SK-N-SH treated with all-trans-retinoic acid at 6 μM for 48 hours (cell line): ENCODE measurements around the gene PGM5.

Experiments
- ARNTL ChIP-seq: fragments of 450-650 bp; formaldehyde crosslinking; IDR thresholded peaks from 2 replicates; pipeline ENCODE4 v1.5.0; 2020; ENCODE audit warnings: low read depth, mild to moderate bottlenecking, moderate library complexity, borderline replicate concordance
- ISL1 ChIP-seq: fragments of 250-450 bp; sonication (Bioruptor Pico); IDR thresholded peaks from 2 replicates; pipeline ENCODE4 v2.1.2; 2022; ENCODE audit warnings: mild to moderate bottlenecking, moderate library complexity
- POU6F1 ChIP-seq: fragments of 250-450 bp; sonication (Bioruptor Pico); IDR thresholded peaks from 2 replicates; pipeline ENCODE4 v1.8.0; 2021; ENCODE audit warnings: low read depth, mild to moderate bottlenecking, moderate library complexity, borderline replicate concordance

DNA sequence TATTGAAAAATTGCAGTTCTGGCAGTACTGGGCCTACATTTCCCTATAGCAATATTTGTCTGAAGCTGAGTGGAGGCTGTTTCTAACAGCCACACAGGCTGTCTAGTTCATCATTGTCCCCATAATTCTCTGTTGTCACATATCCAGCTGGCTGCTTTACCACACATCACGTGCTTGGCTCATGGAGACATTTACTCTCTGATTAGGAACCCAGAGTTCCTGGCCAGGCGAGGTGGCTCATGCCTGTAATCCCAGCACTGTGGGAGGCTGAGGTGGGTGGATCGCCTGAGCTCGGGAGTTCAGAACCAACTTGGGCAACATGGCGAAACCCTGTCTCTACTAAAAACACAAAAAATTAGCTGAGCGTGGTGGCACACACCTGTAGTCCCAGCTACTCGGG lies 81.4 kb downstream of the PGM5 start:
- TF ChIP-seq ARNTL (CRISPR knock-in tag) (no peak), ISL1 (CRISPR knock-in tag) (no peak), POU6F1 (CRISPR knock-in tag) (no peak)
